Activated effector memory CD4-positive, alpha-beta T cell treated with Interleukin-2 at 50 U/mL for 16 hours (primary cell): Measurements from ENCODE around the gene BPIFB6.

Experiments
- DNase-seq: peaks from one replicate; pipeline ENCODE4 v3.0.0-alpha.2; 2020

BPIFB6 gene

DNA sequence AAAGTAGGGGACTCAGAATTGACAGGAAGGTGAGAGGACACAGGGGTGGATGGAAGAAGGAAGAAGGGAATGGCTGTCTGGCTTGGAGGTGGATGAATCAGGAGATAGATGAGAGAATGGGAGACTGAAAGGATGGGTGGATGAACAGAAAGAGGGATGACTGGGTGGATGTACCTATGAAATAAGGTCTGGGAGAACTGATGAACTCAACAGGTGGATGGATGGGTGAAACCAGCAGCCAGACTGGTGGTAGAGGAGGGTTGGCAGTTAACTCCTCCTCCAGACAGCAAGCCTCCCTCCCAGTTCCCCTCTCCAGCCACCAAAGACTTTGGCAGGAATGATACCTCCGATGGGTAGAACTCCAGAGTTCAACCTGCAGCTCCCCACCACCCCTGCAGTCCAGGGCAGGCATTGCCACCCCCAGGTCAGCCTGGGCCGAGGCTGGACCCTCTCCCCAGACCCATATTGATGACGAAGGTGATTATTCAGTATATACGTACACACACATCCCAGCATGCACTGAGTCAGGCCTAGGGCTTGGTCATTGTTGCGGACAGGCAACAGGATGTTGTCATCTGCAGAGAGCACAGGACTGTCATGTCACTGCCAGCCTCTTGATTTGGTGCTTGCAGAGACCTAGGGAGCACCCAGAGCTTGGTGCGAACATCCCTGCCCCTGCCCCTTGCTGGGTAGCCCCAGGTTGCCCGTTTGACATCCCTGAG is 29.2 kb upstream of the BPIFB6 start:
- DNase-seq: no peak

DNA sequence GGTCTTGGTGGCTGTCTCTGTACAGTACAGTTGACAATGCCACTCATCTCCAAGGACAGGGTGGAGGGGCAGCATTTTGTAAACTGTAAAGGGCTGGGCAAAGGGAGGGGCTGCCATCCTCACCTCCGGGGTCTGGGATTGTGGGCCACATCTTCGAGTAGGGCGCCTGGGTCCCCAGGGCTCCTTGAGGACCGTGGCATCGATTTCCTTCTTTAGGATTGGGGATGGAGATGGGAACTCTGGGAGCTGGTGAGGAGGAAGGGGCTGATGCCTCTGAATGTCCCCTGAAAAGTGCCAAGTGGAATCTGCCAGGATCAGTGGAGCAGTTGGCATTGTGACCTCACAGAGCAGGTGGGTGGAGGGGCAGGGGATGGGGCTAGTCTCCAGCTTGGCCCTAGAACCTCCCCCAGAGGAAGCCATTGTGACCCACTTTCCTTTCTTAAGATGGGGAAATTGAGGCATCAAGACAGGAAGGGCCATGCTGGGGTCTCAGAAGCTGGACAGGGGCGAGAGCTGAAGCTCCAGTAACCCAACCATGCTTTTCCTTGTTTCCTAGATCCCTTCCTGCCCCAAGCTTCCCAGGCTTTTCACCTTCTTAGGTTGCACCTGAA is 27.2 kb upstream of the BPIFB6 start, which contains the start of gene SUN5:
Gene SUN5 (minus strand): TSS at position 293 of the 611 bp plus-strand sequence. CDS start 93 bp downstream, at position 200.
- no peak for DNase-seq

DNA sequence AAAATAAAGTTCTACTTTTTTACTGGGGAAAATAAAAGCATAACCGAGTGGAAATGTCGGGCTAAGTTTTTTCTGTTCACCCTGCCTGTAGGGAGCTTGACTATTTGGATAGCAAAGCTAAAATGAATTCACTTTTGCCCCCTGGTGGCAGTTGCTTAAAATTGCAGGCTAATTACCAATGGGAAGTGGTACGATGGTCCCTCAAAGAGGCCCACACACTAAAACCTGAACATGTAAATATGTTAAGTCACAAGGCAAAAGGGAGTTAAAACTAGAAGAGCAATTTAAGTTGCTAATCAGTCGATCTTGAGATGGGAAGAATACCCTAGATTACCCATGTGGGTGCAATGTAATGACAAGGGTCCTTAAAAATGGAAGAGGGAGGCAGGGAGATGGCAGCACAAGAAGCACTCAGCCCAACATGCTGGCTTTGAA is 26.3 kb upstream of the BPIFB6 start:
- no peak for DNase-seq

DNA sequence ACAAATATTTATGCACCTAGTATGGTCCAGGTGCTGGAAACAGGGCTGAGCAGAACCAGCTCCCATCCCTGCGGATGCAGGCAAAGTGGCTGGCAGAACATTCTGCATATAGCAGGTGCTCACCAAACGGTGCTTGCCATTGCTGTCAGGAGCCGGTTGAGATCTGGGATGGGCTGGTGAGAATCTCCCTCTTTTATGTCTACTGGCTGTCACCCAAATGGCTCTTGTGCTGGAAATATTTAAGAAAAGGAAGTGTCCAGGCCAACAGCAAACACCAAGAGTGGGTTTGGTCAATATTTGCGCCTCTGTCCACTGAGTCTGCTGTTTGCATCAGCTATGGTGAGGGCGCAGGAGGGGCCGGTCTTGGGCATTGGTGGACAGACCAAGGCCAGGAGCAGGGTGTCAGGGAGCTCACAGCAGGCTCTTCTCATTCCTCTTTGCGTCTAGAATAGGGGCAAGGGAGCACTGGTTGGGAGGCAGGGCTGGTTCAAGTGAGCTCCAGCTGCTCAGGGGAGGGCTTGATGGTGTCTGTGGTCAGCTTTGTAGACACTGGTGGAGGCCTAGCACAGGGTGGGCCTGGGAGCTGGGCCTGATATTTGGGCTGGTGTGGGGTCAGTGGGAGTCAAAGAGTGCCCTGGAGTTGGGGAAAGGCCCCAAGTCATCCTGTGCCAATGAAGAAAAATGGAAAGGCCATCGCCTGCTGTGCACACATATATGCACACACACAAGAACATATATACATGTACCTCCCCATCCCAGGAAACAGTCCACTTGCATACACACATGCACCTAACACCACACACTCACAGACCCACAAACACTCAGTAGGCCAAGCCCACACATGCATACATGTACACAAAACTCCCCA is 25.3 kb upstream of the BPIFB6 start:
- DNase-seq: no peak

DNA sequence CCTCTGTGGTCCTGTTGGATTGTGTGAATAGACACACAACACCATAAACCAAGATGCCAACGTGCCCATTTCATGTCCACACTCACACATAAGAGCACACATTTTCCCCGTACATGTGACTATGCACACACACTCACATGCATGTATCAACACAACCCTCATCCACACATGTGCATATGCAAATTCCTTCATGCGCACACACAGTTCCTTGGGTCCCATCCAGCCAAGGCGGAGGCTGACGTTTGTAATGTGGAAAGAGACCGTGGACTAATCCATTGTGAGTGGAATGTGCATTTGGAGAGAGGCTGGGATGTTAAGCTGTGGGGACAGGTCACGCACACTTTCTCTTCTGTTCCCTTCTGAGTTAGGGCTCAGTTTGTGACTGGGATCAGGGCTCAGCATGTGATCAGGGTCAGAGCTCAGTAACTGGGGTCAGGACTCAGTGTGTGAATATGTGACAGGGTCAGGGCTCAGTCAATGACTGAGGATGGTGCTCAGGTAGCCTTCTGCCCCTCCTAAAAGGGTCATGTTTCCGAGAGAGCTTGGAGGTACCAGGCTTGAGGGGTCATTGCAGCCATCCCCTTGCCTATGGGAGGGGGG is 24.6 kb upstream of the BPIFB6 start:
- DNase-seq: no peak

DNA sequence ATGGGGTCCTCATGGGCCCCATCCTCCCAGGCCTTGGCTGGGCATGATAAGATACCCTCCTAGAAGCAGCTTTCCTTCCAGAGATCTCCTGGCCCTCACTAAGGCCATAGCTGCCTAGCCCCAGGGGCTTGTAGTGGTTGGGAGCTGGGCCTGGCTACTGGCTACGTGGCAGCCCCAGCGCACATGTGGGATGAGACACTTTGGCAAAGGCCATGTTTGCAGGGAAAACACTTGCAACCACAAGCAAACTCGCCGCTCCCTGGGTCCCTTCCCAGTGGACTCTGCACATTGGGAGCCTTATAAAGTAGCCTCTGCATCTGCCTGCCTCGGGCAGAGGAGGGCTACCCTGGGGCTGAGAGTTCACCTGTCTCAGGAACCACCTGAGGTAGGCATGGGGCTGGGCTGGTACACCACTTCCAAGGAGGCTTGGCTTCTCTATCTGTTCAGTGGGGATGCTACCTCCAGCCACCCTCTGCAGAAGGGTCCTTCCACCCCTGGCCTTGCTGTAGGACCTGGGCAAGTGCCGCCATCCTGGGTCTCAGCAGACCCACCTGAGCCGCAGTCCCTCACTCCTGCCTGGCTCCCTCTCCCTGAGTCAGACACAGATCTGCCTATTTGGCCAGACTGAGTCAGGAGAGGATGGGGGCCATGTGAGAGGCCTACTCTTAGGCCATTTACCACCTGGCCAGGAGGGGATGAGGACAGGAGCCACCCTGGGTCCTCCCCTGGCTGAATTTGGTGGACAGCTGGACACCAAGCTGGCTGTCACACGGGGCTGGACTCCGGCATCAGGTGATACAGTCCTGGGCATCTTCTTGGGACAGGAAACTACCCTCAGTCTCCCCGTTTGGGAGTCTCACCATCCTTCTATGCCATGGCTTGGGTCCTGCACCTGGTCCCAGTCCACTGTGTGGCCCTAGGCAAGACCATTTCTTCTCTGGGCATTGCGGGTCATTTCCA is 23.8 kb upstream of the BPIFB6 start, which contains the start of gene BPIFB2:
Gene BPIFB2 (plus strand): TSS at position 329 of the 960 bp plus-strand sequence. CDS start 871 bp downstream, outside the sequence.
- DNase-seq: no peak

DNA sequence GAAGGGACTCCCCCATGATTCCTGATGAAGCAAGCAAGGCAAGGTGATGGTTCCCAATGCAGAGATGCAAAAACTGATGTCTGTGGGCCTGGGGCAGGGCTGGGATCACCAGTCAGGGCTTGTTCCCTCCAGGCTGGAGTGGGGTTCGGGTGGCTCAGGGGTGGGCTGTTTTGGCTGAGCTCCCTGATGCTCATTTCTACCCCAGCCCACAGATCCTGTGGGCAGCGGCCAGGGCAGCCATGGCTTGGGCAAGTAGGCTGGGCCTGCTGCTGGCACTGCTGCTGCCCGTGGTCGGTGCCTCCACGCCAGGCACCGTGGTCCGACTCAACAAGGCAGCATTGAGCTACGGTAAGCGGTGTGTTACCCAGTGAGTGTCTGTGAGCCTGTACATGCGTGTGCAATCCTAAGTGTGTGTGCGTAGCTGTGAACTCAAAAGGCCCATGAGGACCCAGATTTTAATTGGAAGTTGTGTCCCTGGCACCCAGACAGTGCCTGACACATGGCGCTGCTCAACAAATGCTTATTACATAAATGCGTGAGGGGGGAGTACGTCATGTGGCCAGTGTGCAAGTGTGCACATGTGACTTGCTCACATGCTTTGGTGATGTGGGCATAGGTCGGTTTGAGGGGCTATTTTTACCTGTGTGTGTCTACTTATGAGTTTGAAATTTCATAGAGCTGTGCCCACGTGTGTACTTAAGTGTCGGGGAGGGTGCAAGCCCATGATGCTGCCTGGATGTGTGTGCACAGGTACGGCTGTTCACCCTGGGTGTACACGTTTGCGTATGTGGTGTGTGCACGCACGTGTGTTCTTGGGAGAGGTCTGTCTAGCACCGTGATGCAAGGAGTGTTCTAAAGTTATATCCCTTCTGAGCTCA is 22.9 kb upstream of the BPIFB6 start:
- DNase-seq: no peak

DNA sequence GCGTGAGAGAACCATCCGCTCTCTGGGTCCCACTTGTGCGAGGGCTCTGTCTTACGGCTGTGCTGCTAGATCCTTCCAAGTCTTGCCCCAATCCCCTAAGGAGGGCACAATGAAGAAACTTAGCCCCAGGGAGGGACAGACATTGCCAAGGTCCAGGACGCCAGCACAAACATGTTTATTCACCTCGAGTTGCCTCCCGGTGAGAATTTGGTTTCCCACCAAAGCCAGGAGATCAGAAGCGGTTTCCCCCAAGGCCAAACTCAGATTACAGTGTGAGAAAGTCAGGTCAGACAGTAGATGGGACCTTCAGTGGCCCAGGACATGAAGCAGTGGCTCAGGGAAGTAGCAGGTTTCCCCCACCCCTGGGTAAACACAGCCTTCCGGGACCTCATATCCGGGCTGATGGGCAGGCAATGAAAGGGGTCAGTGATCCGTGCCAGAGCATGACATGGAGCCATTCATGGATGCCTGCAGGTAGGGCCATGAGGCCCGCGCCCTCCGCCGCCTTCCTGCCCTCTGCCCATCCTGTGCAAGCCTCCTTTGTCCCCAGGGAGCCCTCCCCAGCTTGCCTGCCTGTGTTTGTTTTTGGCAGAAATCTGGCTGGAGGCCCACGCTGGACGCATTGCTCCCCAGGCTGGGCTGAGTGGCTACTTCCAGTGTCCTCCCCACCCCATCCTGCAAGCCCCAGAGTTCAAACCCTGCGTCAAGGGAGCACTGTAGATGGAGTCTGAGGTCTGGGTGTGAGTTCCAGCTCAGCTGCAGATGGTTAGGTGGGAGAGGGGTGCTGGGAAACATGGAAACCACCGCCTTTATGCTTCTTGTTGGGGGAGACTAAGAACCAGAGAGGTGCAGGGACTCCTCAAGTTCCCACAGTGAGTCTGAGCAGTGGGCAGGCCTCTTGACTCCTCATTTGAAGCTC is 22.0 kb upstream of the BPIFB6 start:
- no peak for DNase-seq

DNA sequence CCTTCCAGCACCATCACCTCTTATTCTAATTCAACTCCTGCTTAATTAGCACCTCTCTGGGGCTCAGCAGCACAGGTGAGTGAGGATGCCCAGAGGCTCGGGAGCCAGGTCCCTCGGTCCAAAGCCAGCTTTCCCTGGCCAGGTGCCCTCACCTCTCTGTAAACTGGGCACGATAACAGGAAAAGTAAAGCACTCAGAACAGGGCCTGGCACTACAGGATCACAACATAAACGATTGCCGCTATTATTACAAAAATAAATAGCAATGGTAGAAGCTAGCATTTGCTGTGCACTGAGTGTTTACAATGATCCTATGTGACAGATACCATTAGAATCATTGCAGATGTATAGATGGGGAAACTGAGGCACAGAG is 21.3 kb upstream of the BPIFB6 start:
- DNase-seq: no peak

DNA sequence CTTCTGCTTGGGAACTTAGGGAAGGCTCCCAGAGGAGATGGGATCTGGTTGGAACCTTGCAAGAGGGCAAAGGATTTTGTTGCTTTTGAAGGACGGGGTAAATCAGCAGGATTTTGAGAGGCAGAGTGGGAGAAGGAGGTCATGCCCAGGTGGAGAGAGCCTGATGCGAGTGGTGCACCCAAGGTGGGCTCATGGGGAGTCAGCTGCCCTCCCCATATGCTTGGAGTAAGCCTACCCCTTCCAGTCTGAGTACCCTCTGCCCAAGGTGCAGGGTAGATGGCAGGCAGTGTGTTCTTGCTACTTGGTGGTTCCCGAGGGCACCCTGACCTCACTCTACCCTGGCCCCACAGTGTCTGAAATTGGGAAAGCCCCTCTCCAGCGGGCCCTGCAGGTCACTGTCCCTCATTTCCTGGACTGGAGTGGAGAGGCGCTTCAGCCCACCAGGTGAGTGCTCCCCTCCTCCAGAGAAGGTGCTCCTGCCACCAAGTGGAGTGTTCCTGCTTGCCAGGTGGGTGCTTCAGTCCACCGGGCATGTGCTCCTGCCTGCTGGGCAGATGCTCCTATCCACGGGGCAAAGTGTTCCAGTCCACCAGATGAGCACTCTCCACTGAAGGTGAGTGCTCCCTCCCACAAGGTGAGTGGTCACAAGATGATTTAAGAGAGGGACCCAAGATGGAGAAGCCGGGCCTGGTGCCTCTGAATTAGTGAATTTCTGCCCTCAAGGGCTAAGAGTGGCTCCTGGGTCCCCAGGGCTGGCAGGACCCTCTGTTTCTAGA is 20.6 kb upstream of the BPIFB6 start:
- DNase-seq: no peak

DNA sequence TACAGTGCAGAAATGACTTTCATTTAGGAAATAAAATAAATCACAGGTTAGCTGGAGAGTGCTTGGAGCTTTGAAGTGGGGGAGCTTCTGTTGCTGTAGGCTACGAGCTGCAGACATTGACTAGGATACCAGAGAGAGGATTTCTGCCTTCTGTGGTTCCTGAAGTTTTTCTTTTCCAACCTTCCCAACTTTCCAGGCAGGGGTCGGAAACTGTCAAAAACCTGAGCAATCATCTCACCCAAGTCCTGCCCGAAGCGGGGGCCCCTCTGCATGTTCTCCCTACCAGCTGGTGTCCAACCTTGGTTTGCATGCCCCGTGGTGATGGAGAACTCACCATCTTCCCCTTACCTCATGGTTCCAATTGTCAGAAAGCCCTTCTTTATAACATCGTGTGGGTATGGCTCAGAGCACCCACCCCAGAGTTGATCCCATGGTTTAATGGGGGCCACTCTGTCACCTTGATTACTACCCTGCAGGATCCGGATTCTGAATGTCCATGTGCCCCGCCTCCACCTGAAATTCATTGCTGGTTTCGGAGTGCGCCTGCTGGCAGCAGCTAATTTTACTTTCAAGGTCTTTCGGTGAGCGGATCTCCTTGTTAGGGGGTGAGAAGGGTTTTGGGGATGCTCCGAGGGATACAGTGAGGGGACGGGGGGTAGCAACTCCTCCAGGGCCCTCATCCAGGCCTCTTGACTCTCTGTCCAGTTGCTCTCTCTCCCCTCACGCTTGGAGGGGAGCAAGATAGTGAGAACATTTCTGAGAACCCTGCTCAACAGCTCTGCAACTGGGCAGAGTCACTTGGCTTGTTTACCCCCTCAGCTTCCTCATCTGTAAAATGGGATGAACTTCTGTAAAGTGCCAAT is 18.9 kb upstream of the BPIFB6 start:
- no peak for DNase-seq

DNA sequence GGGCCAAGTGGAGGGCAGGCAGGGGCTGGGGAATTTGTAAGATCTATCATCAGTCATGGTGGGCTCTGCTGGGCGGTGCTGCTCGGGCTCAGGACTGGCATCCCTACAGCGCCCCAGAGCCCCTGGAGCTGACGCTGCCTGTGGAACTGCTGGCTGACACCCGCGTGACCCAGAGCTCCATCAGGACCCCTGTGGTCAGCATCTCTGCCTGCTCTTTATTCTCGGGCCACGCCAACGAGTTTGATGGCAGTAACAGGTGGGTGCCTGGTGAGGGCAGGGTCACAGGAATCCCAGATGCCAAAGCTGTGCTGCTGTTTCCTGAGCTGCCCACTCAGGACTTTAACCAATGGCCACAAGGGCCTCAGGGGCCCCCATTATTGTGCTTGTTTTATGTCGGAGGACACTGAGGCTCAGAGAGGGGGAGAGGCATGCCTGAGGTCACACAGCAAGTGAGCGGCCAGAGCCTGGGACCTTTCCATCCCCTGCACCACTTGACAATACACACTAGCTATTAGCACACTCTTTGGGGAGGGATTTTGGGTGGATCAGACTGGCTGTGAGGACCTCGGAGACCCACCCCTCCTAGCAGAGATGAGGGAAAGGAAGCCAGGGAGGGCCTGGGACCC is 17.6 kb upstream of the BPIFB6 start:
- no peak for DNase-seq

DNA sequence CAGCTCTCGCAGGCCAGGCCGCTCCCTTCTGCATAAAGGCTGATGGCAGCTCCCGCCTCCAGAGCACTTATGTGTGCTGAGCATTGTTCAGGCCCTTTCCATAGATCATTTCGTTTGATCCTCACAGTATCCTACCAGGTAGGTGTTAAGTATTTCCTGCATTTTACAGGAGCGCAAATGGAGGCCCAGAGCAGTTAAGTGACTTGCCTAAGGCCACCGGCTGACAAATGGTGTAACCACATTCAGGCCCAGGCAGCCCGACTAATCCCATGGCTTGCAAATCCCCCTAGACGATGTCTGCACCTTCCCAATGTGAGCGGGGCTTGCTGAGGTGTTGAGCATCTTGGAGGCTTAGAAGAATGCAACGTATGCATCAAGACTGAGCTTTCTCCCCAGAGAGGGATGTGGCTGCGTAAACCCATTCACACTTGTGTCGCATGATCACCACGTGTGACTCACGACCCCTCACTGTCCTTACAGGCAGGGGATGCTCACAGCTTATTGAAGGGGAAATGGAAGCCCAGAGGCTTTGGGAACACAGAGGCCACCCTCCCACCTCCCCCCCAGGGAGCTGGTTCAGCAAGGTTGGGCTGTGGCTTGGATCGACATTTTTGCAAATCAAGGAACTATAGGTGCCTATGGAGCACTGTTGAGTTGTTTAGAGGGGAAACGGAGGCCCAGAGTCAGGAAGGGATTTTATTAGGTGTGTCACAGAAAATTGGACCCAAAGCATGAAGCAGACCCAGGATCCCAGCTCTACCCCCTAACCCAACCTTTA is 16.9 kb upstream of the BPIFB6 start:
- DNase-seq: no peak

DNA sequence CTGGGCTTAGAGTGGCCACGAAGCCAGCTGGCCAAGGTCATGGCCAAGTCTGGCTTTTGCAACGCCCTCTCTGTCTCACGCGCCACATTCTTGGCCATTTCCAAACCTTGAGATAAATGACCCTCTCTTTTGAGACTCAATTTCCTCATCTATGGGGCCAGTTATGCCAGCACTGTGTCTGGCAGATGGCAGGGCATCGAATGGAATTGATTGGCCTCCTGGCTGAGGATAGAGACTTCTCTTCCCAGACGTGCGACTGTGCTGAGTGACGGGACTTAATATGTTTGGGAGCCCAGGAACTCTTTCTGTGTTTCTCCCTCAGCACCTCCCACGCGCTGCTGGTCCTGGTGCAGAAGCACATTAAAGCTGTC is 16.3 kb upstream of the BPIFB6 start:
- DNase-seq: no peak

DNA sequence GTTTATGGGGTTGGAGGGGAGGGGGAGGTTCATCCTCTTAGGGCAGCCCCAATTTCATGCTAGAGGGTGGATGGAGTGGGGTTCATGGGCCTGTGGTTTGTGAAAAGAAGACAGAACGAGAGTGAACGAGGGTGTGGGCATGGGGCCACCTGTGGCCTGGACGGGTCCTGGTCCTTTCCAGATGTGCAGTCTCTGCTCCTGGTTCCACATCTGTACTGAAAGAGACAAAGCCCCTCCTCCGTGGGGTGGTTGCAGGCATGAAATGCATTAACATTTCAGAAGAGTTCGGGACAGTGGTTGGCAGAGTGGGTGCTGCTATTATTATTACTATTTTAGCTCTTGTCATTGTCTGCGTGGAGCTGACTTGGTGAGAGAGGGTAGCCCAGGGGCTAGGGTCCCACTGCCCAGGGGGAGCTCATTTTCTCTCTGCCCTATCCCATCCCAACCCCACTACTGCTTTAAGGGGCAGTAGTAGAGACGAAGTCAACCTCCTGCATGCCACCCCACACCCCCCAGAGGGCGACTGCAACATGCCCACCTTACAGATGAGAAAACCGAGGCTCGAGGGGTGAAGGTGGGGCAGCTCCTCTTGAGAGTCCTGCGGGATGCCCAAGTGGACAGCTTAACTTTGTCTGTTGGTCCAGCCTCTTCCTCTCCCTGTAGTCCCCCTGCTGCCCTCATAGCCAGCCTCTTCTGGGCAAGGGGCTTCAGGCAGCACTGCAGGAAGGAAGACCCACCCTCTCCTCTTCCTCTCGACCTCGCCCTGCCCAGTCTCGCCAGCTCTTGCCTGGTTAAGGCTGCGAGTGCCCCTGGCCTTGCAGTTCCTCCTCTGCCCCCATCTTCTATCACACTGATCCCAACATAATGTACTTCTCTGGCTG is 15.5 kb upstream of the BPIFB6 start:
- DNase-seq: no peak
